HL-60/S4 treated with phorbol 12-myristate 13-acetate at 8.2 ng/mL for 4 days and 3 days (cell line): Measurements from ENCODE around the gene OR7G1.

ENCODE experiments used
- in situ Hi-C: fragments of 300-500 bp; cut with MboI; formaldehyde crosslinking; loops from 2 replicates; pipeline ENCODE4 v1.15.0; 2022; ENCODE audit warnings: low sequenced_read_pairs

Gene OR7G1

GRCh38 chr19:9115307-9115813 is at the start of gene OR7G1:
TSS of gene OR7G1 (minus strand) at chr19:9115763. CDS start at chr19:9115763, 0 bp downstream.
- in situ Hi-C loops = no loop called here

DNA sequence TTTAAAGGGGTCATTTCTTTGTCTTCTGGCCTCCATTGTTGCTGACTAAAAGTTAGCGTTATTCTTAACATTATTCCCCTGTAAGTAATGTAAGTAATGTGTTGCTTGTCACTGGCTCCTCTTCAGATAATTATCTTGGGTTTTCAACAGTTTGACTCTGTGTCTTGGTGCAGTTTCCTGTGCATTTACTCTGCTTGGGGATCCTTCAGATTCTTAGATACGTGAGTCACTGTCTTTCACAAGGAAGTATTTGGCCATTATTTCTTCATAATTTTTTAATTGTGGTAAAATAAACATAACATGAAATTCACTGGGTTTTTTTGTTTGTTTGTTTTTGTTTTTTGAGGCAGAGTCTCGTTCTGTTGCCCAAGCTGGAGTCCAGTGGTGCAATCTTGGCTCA is 49.7 kb upstream of the OR7G1 start:
- in situ Hi-C loops = no loop called here

DNA sequence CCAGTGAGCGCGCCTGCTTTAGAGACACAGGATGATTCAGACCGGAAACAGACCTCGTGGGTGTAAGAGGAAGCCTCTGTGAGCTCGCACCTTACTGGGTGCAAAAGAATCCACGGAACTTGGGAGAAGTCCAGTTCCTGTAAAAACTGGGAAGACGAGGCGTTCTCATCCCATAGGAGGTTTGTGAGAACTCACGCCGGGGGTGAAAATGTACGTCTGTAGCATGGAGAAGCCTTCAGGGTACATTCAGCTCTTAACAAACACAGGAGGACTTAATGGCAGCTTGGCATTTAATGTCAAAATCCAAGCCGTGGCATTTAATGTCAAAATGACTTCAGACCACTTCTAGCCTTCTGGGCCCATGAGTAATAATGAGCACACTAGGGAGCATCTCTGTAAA is 45.9 kb upstream of the OR7G1 start:
- in situ Hi-C loops = no loop called here

DNA sequence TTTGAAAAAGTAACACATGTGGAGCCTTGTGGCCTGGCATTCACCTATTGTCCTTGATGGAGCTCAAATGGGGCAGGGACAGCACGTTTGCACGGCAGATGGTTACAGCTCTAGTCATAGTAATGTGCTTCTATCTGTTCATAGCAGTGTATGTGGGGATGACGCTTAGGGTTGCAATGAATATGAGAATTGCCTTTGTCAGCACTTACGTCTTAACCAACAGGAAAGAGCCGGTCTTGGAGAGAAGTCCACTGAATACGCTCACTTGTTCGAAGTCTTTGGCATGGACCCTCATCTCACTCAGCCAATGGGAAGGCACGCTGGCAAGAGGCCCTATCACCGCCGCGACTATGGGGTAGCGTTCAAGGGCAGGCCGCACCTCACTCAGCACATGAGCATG is 44.3 kb upstream of the OR7G1 start:
- in situ Hi-C loops = no loop called here

GRCh38 chr19:9156304-9156703 is 40.7 kb upstream of the OR7G1 start:
- in situ Hi-C loops = no loop called here

- in situ Hi-C loops = no loop called here
These were observed 40.0 kb upstream of the OR7G1 start for GRCh38 chr19:9155591-9155990.

GRCh38 chr19:9151367-9151766 is 35.8 kb upstream of the OR7G1 start:
- in situ Hi-C loops = no loop called here

DNA sequence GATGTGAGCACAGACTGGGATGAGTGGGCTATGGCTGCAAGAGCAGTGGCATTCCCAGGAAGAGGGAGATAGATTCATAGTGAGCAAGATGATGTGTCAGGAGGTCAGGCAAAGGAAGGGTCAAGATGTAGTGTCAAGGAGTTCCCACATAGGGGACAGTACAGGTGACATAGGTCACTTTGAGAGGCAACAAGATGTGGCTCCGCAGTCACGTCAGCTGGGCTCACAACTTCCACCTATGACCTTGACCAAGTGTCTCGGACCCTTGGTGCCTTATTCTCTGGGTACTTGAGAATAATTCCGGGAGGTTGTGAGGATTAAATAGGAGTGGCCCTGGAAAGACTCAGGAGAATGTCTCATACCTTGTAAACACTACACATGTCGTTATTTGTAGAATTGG is 35.1 kb upstream of the OR7G1 start:
- in situ Hi-C loops = no loop called here

DNA sequence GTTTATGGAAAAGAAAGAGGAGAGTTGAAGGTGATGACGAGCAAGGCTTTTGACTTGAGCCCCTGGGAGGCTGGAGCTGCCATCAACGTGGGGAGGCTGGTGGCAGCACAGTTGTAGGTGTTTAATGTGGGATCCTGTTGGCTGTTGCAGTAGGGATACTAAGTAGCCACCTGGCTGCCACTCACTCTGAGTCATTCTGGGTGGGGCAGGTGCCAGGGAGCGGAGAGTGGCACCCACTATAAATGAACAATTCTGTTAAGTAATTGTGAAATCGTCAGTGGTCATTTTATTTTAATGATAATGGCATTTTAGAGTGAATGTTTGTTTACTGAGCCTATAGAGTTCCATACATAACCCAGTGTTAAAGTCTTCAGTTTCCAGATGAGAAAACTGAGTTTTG is 34.4 kb upstream of the OR7G1 start:
- in situ Hi-C loops = no loop called here

- in situ Hi-C loops = no loop called here
These were observed 33.1 kb upstream of the OR7G1 start for GRCh38 chr19:9148697-9149096.

GRCh38 chr19:9146882-9147281 is 31.3 kb upstream of the OR7G1 start:
- in situ Hi-C loops = no loop called here

- in situ Hi-C loops = no loop called here
These were observed 29.4 kb upstream of the OR7G1 start for GRCh38 chr19:9144920-9145319.

DNA sequence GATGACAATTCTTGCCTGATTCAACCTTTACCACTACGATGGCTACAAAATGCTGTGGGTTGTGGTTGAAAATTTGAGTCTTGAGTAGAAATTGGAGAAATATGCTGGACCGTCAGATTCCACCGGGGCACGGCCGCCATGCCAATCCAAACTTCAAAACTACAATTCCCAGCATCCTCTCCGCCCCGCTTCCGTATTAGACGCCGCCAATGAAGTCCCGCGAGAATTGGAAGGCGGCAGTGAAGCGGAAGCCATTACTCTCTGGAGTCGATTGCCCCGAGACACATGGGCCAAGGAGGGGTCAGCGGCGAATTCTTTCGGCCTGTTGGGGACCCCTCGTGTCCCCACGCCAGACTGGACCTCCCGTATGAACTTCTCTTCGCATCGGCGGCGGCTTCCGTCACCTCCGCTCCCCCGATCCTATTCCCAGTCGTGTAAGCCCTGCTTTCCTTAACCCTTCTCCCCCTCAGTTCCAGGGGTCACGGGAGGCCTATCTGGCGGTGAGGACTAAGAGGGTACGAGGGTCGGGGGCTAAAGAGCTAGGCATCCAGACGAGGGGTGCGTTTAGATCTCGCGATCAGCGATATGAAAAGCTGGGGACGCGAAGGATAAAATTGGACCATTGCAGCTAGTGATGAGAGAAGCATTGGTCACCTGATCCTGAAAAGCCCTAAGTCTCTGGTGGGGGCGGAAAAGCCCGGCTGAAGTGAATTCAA is 24.8 kb upstream of the OR7G1 start, which contains the start of gene ZNF317:
Gene ZNF317, plus strand, starts transcription at position 239 of the 716 bp plus-strand sequence. CDS start 15,620 bp downstream, outside the sequence.
- in situ Hi-C loops = no loop called here

DNA sequence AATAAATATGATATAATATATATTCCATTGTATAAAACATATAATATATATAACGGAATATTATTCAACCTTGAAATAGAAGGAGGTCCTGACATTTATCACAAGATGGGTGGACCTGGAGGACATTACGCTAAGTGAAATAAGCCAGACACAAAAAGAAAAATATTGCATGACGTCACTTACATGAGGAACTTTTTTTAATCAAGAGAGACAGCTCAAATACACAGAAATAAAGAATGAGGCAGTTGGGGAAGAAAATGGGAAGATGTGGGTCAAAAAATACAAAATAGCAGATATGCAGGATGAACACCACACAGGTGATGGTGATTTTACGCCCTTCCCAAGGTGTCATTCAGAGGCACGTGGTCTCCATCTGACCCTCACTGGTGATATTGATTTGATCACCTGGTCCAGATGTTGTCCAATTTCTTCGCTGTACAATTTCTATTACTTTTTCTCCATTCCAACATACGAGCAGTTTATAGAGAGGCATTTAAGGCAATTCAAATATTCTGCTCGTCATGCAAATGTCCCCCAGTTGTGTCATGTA is 24.1 kb upstream of the OR7G1 start:
- in situ Hi-C loops = no loop called here

GRCh38 chr19:9132422-9132821 is 16.9 kb upstream of the OR7G1 start:
- in situ Hi-C loops = no loop called here

DNA sequence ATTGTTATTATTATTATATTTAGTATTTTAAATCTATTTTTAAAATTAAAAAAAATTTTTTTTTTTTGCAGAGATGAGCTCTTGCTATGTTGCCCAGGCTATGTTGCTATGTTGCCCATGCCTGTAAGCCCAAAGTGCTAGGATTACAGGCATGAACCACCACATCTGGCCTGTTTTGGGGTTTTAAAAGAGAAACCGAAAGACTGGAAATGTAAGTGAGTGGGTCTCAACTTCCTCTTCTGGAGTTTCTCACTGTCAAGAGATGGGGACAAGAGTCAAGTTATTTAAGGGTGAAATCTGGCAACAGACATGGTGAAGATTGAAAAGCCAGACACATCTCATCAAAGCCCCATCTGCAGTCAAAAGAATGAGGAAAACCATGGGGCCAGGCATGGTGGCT is 15.4 kb upstream of the OR7G1 start:
- in situ Hi-C loops = no loop called here

GRCh38 chr19:9128171-9128570 is 12.6 kb upstream of the OR7G1 start:
- in situ Hi-C loops = no loop called here

DNA sequence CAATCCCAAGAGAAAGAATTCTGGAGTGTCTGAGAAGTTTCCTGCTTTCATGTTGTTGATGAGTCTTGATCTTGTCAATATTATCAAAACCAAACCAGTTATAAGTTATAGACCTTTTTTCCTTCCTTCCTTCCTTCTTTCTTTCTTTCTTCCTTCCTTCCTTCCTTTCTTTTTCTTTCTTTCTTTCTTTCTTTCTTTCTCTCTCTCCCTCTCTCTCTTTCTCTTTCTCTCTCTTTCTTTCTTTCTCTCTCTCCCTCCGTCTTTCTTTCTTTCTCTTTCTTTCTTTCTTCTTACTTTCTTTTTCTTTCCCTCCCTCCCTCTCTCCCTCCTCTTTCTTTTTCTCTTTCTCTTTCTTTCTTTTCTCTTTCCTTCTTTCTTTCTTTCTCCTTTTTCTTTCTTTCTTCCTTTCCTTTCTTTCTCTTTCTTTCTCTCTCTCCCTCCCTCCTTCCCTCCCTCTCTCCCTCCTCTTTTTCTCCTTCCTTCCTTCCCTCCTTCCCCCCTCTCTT is 11.4 kb upstream of the OR7G1 start, which contains the start of gene OR7G3:
Gene OR7G3, minus strand, starts transcription at position 51 of the 506 bp plus-strand sequence. Its CDS starts 0 bp downstream, at position 51.
- in situ Hi-C loops = no loop called here

GRCh38 chr19:9116547-9116946 is 984 bp upstream of the OR7G1 start:
- in situ Hi-C loops = no loop called here

- in situ Hi-C loops = no loop called here
These were observed 5.6 kb downstream of the OR7G1 start for GRCh38 chr19:9109959-9110358.

- in situ Hi-C loops = no loop called here
These were observed 8.2 kb downstream of the OR7G1 start, which contains the start of gene OR7G2 for GRCh38 chr19:9107375-9107774. TSS of gene OR7G2 (minus strand) at chr19:9107475. CDS start at chr19:9103243, 4,232 bp downstream.

DNA sequence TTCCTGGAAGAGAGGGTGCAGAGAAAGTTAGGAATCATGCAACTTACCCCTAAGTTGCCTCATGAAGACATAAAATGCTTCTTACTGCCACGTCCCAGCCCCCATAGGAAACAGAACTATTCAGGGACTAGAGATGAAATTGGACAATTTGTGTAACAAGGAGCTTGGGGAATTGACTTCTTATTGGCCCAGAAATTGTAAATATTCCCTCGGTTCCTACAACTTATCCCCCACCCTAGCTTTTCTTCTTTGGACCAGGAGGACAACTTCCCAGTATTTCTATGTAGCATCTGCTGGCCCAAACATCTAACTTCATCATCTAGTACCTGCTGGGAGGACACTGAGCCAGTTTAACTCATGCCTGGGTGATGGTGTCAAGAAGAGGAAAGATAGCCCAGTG is 28.8 kb downstream of the OR7G1 start, which contains the start of gene OR1M1:
Gene OR1M1, plus strand, starts transcription at position 301 of the 400 bp plus-strand sequence. CDS start 6,184 bp downstream, outside the sequence.
- in situ Hi-C loops = loop anchor here (25.0 kb wide), 1 partner anchor 474 kb away; the partner anchor contains the start of gene ADAMTS10
